Lung (tissue), 12 donors: ENCODE results near the gene ADAMTS9. TPM values are rescaled to one million over a fixed set of nuclear protein-coding genes. Genes with fewer than 3 reads are reported as not detected.

Experiments
- ATAC-seq: fragments of 200-7000 bp; cut with Tn5 transposase; one replicate; pipeline ENCODE4 v1.9.1; 2020; ENCODE audit warnings: moderate number of reproducible peaks; ENCODE audit not compliant: insufficient read depth, low FRiP score
- DNase-seq, 3 donors: peaks; one replicate each; pipeline ENCODE4 v3.0.0-alpha.2; 2013 to 2017
- H3K27ac ChIP-seq, 2 donors: one replicate each; pipeline ENCODE4 v1.5.1; 2013; ENCODE audit warnings: mild to moderate bottlenecking in 2 of 2, moderate library complexity in 2 of 2, control low read depth in 1 of 2, inconsistent platforms in 1 of 2, low read depth in 1 of 2, low read length in 1 of 2
- H3K27me3 ChIP-seq, 3 donors: one replicate each; pipeline ENCODE4 v1.5.1; 2013; ENCODE audit warnings: low read length in 2 of 3; ENCODE audit not compliant: control insufficient read depth in 3 of 3, insufficient read depth in 3 of 3
- H3K36me3 ChIP-seq, 4 donors: one replicate each; pipeline ENCODE4 v1.5.1; 2013; ENCODE audit warnings: low read length in 4 of 4, mild to moderate bottlenecking in 1 of 4, moderate library complexity in 1 of 4; ENCODE audit not compliant: control insufficient read depth in 4 of 4, insufficient read depth in 4 of 4
- H3K4me1 ChIP-seq, 5 donors: one replicate each; pipeline ENCODE4 v1.5.1; 2013; ENCODE audit warnings: low read length in 5 of 5, mild to moderate bottlenecking in 2 of 5, moderate library complexity in 1 of 5; ENCODE audit not compliant: control insufficient read depth in 5 of 5, insufficient read depth in 5 of 5
- H3K4me3 ChIP-seq: one replicate; pipeline ENCODE4 v1.5.1; 2013; ENCODE audit warnings: mild to moderate bottlenecking, control low read depth, moderate library complexity
- H3K9ac ChIP-seq, 2 donors: one replicate each; pipeline ENCODE4 v1.5.1; 2013; ENCODE audit warnings: low read length in 2 of 2, control low read depth in 1 of 2; ENCODE audit not compliant: insufficient read depth in 1 of 2
- H3K9me3 ChIP-seq, 4 donors: one replicate each; pipeline ENCODE4 v1.5.1; 2013; ENCODE audit warnings: low read length in 3 of 4, mild to moderate bottlenecking in 1 of 4, moderate library complexity in 1 of 4; ENCODE audit not compliant: control insufficient read depth in 4 of 4, insufficient read depth in 3 of 4
- WGBS, 2 donors: extraction: QIAGEN DNeasy Blood & Tissue Kit; methylation state at CpG; one replicate each; pipeline ENCODE4 v1.1.7; 2013; 5-methylcytosine and 5-hydroxymethylcytosine counted together
- polyA plus RNA-seq, 2 donors: library from polyadenylated mRNA; stranded (reverse); fragments of 200-250 nt; gene quantifications; one replicate each; pipeline ENCODE4 v1.2.1, GENCODE V29; 2013
- total RNA-seq, 2 donors: library from RNA; depleted of rRNA in 1 of 2; stranded (reverse); fragments of >200 nt in 1 of 2; gene quantifications; one replicate each; pipeline ENCODE4 v1.2.1, GENCODE V29; 2014 to 2021
- TF ChIP-seq, protein P1 (sequence below): IDR thresholded peaks from 2 replicates; pipeline ENCODE4 v1.5.1; 2012; ENCODE audit warnings: mild to moderate bottlenecking; ENCODE audit errors: control extremely low read depth, extremely low read depth
- donor health status: control.
- donor health status: control.
- donor health status: Bipolar disorder and iron deficiency.
- donor health status: healthy.
- donor health status: DM: yes; HTN: yes; CAD: no.

ADAMTS9 gene
- total and polyA plus RNA-seq, 4 donors, result 29.9 to 75.6 (median 42.9) TPM

DNA sequence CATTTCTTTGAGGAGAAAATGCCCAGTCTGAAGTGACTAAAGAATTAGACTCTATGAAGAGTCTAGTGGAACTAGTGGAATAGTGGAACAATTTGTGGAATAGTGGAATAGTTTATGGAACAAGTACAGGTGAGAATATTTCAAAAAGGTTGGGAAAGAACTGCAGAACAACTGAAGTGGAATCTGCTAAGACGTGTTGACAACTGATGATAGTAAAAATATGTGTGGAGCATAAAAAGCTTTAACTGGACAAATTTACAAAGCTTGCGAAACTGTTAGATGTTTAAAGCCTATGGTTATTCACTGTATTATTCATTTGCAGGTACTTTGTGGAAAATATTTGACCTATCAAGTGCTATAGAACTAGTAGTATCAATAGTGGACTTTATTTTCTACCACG is 164.5 kb downstream of the ADAMTS9 start:
- H3K4me1 ChIP-seq, result peaks cover 0 to 1% (median 0%) of the 10 kb centered on the region in 5 donors
- H3K27ac ChIP-seq, result no peak overlapping the region
- H3K9me3 ChIP-seq, result peaks cover 0 to 4% (median 0%) of the 10 kb centered on the region in 4 donors
- no peak overlapping the region for H3K9ac ChIP-seq
- no peaks in the 10 kb centered on the region for H3K27me3 ChIP-seq
- no peak overlapping the region for H3K4me3 ChIP-seq
- no peak for DNase-seq
- H3K36me3 ChIP-seq, result peaks cover 5 to 24% (median 18%) of the 10 kb centered on the region in 4 donors
- 61 to 63% methylated on average over 3 of the region's 3 CpGs for WGBS, 2 donors
- TF ChIP-seq, protein P1, sequence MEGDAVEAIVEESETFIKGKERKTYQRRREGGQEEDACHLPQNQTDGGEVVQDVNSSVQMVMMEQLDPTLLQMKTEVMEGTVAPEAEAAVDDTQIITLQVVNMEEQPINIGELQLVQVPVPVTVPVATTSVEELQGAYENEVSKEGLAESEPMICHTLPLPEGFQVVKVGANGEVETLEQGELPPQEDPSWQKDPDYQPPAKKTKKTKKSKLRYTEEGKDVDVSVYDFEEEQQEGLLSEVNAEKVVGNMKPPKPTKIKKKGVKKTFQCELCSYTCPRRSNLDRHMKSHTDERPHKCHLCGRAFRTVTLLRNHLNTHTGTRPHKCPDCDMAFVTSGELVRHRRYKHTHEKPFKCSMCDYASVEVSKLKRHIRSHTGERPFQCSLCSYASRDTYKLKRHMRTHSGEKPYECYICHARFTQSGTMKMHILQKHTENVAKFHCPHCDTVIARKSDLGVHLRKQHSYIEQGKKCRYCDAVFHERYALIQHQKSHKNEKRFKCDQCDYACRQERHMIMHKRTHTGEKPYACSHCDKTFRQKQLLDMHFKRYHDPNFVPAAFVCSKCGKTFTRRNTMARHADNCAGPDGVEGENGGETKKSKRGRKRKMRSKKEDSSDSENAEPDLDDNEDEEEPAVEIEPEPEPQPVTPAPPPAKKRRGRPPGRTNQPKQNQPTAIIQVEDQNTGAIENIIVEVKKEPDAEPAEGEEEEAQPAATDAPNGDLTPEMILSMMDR, result no peak
- no peak for ATAC-seq

DNA sequence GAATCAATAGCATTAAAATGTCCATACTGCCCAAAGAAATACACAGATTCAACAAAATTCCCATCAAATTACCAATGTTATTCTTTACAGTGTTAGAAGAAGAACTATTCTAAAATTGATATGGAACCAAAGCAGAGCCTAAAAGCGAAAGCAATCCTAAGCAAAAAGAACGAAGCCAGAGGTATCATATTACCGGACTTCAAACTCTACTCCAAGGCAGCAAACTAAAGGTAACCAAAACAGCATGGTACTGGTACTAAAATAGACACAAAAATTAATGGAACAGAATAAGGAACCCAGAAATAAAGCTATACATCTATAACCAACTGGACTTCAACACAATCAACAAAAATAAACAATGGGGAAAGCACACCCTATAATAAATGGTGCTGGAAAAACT is 167.5 kb downstream of the ADAMTS9 start:
- Histone ChIP-seq H3K9me3 (peaks cover 0 to 4% (median 0%) of the 10 kb centered on the region in 4 donors), H3K4me1 (no peaks in the 10 kb centered on the region), H3K27me3 (no peaks in the 10 kb centered on the region), H3K27ac (no peak overlapping the region), H3K9ac (no peak overlapping the region), H3K36me3 (peaks cover 5 to 29% (median 21%) of the 10 kb centered on the region in 4 donors), H3K4me3 (no peak overlapping the region)
- TF ChIP-seq, protein P1, result no peak
- ATAC-seq (no peak), DNase-seq (no peak)
- 90% methylated on average over 3 of the region's 3 CpGs for WGBS, 2 donors

DNA sequence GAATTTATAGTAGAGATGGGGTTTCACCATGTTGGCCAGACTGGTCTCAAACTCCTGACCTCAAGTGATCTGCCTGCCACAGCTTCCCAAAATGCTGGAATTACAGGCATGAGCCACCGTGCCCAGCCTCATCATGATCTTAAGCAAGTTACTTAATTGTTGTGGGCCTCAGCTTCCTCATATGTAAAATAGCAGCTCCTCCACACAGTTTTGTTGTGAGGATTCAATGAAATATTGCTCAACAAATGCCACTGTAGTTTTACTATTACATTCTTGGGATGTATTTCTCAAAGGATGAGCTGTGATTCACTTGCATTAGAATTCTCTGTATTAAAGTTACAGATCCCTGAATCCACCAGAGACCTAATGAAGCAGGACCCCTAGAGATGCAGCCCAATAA is 168.8 kb downstream of the ADAMTS9 start:
- DNase-seq (no peak), ATAC-seq (no peak)
- H3K9ac ChIP-seq, result no peak overlapping the region
- H3K4me3 ChIP-seq, result no peak overlapping the region
- no peaks in the 10 kb centered on the region for H3K4me1 ChIP-seq
- H3K27me3 ChIP-seq, result no peaks in the 10 kb centered on the region
- no peak overlapping the region for H3K27ac ChIP-seq
- WGBS, 2 donors, result 69 to 79% methylated on average over 1 of the region's 1 CpG
- TF ChIP-seq, protein P1, result no peak
- peaks cover 0 to 4% (median under 1%) of the 10 kb centered on the region in 4 donors for H3K9me3 ChIP-seq
- peaks cover 5 to 26% (median 15%) of the 10 kb centered on the region in 4 donors for H3K36me3 ChIP-seq

DNA sequence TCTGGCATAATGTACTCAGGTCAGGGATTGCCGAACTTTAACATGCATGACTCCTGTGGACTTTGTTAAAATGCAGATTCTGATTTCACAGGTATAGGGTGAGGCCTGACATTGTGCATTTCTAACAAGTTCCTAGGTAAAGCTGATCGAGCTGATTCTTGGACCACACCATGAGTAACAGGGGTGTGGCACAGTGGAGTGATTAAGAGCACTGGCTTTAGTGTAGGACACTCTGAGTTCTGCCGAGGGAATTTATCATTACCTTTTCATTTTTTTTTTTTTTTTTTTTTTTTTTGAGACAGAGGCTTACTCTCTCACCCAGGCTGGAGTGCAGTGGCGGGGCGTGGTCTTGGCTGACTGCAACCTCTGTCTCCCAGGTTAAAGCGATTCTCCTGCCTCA is 169.3 kb downstream of the ADAMTS9 start:
- H3K4me1 ChIP-seq, result no peaks in the 10 kb centered on the region
- H3K36me3 ChIP-seq, result peaks cover 5 to 21% (median 15%) of the 10 kb centered on the region in 4 donors
- no peak overlapping the region for H3K4me3 ChIP-seq
- H3K9me3 ChIP-seq, result peaks cover 0 to 2% (median under 1%) of the 10 kb centered on the region in 4 donors
- TF ChIP-seq, protein P1, result no peak
- no peak for DNase-seq
- no peak overlapping the region for H3K27ac ChIP-seq
- 91 to 95% methylated on average over 6 of the region's 6 CpGs for WGBS, 2 donors
- H3K27me3 ChIP-seq, result no peaks in the 10 kb centered on the region
- no peak overlapping the region for H3K9ac ChIP-seq
- no peak for ATAC-seq
